Germinal center (tissue), 1 donor: ENCODE measurements around the gene EXTL1.

ENCODE experiments used
- DNase-seq: peaks from one replicate; pipeline ENCODE4 v3.0.0; 2012; ENCODE audit warnings: mixed read lengths, low spot score

The EXTL1 gene

DNA sequence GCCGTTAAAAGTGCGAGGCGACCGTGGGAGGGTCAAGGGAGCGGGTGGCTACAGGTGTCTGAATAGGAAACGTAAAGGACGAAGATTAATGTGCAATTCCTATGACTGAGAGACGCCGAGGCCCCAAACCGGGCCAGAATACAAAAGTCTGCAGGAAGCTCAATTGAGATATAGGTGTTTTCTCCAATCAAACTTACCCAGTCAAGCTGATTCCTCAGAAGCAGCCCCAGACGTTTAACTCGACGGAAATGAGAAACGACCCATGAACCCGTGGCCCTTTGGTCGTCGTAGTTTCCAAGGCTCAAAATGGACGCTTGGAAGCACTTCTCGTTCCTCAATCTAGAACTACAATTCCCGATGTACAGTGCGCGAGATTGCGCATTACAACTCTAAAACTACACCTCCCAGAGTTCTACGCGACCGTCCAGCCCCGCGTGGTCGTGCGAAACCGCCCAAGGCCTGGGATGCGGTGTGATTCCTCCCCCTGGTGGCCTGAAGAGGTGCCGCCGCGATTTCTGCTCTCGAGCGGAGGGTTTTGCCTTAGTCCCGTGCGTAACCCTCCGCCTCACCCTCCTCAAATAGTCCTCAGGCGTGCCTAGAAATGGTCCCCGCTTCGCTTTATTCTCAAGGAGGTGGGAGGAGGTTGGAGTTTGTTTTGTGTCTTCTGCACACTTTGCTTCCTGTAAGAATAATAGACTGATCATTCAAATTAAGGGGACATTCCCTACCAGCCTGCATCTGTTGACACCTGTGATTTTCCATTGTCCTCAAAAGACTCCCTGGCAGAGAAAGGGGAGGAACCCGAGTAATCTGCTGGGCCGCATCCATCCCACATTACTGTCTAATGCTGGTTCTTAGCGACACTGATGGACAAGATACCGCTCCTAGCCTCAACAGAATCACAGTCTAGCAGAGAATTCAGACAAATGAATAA lies 23.5 kb upstream of the EXTL1 start, which contains the start of gene PAFAH2:
PAFAH2 (minus strand) TSS at position 236 of the 934 bp plus-strand sequence. CDS start 7,247 bp downstream, outside the sequence.
- DNase-seq = peak; percentile 94

DNA sequence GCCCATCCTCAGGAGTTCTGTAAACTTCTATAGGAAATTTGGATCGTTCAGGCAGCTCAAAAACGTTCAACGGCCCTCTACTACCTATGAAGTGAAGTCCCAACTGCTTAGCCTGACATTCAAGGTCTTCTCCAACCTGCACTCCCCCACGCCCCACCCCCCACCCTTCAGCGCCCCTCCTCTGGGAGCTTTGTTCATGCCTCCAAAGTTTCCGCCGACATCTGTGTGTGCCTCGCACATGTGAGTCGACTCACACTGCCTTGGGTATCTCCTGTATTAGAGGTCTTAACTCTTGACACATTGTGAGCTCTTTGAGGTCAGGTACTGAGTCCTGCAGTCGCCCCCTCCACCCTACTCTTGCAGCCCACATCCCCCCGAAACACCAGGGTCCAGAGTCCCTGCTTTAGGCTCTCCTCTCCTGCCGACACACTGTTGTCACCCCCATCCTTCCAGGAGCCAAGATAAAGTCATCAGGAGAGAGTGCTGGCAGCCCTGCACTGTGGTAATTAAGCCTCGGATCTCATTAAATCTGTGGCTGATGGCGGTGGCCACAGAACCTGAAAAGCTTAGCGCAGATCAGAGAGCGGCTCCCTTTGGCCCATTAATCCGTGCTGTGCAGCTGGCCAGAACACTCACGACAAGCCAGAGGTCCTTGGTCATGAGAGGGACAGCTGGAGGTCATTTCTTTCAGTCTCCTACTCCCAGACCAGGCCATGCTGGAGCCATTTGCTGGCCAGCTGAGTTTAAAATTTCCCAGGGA lies 22.4 kb upstream of the EXTL1 start:
- DNase-seq = no peak

DNA sequence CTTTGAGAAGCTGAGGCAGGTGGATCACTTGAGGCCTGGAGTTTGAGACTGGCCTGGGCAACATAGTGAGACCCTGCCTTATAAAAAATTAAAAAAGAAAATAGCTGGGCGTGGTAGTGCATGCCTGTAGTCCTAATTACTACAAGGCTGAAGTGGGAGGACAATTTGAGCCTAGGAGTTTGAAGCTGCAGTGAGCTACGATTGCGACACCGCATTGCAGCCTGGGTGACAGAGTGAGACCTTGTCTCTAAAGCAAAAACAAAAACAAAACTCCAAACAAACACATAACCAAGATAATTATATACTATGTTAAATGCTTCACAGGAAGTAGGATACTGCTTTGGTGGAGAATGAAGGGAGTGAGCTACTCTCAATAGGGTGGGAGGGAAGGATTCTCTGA lies 18.3 kb upstream of the EXTL1 start:
- no peak for DNase-seq

DNA sequence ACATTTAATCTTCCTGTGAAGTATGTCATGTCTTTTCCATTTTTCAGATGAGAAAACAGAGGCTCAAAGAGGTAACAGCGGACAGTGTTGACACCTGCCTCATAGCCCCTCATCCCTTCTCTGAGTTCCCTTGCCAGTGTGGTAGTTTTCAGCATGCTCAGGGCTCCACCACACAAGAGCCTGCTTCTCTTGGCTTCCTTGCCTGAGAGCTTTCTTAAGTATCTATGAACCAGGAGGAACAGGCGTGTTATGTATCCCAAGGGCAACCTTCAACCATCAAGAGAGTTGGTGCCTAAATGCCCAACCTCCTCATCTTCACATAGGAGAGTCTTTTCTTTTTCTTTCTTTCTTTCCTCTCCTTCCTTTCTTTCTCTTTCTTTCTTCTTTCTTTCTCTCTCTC lies 17.8 kb upstream of the EXTL1 start:
- DNase-seq = no peak

DNA sequence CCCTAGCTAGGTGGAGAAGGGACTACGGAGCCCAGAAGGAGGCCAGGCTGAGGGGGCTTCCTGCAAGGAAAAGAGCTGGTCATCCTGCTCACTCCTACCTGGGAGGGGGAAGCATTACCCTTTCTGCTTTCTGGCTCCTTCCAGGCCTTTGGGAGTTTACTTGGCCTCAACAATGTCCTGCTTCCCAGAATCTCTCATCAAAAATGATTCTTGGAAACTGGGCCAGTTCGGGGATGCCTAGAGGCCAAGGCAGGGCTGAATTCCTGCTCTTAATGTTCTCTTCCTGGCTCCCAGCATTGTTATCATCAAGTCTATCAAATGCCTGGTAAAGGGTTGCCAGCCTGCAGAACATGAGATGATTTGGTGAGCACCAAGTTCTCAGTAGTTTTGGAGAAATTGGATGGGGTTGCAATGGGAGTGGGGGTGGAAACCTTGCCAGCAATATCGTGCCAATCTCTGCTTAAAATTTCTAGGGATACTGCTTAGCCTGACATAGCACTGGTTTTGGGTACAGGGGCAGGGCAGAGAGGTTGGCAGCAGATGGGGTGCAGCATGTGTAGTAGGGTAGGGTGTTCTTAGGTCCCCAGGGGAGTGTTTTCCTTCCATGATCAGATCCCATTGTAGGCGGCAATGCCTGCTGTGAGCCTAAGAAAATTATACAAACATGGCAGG lies 16.0 kb upstream of the EXTL1 start:
- DNase-seq = no peak

DNA sequence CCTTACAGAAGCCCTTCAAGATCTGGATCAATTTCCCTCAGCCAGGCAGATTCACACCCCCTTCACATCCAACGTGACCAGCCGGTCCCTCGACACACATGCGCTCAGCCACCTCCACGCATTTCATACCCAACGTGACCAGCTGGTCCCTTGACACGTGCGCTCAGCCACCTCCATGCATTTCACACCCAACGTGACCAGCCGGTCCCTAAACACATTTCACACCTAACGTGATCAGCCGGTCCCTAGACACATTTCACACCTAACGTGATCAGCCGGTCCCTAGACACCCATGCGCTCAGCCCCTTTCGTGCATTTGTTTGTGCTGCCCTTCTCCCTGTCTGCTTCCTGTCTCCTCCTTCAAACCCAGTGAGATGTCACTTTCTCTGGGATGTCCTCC lies 14.9 kb upstream of the EXTL1 start:
- no peak for DNase-seq

DNA sequence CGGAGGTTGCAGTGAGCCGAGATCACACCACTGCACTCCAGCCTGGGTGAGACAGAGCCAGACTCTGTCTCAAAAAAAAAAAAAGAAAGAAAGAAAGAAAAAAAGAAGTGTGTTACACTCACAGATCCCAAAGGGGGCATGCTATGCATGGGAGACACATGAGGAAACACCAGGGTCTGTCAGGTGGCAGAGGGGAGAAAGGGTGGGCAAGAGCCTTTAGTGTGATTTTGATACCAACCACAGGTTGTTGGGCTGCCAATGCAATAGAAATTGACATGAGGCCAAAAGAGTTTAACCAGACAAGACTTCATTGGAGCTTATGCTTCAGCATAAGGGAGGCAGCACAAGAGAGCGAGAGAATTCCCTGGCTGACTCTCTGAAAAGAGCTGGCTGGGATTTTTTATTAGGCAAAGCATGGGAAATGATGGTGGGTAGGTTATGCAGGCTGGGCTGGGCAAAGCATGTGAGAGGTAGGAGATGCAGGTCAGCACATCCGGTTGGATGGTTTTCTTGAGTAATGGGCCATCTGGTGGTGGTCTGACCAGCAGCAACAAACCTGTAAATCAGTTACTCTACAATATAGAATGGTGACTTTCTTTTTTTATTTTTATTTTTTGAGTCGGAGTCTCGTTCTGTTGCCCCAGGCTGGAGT lies 11.7 kb upstream of the EXTL1 start:
- DNase-seq = no peak

DNA sequence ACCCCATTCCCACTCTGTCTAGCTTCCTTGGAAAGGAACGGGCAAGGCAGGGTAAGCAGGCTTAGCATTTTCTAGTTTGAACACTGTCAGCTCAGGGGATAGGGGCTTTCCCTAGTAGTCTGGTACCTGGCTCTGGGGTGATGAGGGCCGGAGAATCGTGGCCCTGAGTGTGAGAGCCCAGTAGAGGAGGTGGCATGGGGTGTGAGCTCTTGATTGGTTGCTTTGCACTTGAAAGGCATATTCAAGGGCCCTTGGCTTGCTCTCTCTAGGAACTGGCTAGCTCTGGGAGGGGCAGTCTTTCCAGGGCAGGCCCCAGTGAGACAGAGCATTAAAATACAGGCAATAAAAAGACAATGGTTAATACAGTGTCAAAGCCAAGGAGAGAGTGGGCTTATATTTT lies 10.8 kb upstream of the EXTL1 start:
- no peak for DNase-seq

DNA sequence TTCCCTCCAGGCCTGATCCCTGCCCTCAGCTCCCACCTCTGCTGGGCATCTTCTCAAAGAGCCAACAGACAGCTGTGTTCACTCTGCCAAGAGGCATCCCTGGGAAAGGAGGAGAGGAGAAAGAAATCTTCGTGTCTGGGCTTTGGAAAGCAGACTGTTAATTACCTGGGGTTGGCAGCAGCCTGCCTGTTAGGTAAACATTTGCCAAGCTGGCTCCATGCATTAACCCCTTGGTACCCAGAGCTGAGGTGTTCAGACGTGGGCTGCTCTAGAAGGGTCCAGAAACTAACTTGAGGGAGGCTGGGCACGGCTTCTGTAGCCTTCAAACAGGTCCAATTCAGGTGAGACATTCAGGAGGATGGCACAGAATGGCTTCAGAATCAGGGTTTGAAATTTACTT lies 8.7 kb upstream of the EXTL1 start:
- no peak for DNase-seq

DNA sequence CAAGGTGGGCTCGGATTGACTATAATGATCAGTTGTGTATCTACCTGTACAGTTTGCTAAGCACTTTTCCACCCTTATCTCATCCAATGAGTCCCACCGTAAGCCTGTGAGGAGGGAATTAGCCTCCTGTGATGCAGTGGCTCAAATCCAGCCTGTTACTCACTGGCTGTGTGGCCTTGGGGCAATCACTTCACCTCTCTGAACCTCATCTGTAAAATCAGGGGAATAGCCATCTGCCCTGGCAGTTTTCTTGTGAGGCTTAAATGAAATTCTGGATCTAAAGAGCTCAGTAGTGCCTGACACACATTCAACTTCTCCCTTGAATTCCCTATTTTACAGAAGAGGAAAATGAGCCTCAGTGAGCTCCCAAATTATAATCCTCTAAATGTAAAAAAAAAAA lies 7.4 kb upstream of the EXTL1 start:
- no peak for DNase-seq

DNA sequence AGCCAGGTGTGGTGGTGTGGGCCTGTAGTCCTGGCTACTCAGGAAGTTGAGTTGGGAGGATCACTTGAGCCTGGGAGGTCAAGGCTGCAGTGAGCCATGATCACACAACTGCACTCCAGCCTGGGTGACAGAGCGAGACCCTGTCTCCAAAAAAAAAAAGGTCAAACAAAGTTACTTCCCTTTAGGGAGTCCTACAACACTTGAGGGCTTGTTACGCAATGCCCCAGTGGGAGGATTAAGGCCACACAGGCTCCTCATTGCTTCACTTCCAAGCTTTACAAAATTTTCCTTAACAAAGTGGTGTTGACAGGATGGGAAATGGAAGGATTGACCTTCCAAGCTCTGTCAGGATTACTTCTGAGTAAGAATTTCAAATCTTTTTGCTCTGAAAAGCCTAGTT lies 6.2 kb upstream of the EXTL1 start:
- DNase-seq = no peak

DNA sequence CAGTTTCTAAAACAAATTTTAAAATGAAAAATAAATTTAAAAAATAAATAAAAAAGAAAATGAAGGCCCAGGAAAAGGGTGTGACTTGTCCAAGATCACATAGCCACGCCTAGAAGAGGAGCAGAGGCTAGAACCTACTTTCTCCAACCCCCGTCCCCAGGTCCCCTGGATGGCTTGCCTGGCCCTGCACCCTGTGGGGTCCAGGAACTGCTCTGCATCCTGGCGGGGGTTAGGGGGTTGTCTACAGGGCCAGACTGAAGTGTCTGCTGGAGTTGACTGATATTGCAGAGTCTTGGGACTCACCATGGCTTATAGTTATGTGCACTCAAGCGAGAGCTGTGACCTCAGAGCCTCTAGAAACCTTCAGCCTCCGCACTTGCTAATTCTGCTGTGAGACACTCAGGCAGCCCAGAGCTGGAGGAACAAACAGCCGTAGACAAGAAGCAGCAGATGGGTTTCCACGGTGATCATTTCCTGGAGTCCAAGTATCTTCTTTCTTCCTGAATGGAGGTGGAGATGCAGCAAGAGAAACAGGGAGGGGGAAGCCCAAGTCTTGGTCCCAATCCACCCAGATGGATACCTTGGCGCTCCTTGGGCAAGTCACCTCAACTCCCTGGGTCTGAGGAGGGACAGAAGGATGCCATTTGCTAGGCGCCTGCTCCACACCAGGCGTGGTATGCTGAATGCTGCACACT lies 5.2 kb upstream of the EXTL1 start:
- DNase-seq = no peak

DNA sequence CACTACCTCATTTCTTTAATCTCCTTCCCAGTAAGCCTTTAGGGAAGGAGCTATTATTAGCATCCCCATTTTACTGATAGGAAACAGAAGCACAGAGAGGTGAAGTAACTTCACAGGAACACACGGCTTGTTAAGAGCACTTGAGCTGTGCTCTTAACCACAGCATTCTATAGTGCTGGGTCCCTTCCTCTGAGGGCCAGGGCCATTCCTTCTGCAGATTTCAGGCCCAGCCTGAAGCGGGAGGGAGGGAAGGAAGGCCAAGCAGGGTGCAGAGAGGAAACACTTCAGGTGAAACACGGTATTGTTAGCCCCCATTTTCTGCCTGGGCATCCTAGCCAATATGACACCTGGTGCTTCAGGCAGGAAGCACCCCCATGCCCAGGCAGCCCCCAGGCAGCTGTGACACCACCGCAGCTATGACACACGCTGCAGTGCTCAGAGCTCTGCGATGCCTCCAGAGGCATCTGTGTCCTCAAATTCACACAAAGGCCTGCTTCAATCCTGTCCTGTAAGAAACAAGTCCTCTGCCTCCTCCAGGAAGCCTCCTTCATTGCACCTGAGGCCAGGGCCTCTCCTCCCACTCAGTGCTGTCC lies 4.5 kb upstream of the EXTL1 start:
- DNase-seq = no peak

DNA sequence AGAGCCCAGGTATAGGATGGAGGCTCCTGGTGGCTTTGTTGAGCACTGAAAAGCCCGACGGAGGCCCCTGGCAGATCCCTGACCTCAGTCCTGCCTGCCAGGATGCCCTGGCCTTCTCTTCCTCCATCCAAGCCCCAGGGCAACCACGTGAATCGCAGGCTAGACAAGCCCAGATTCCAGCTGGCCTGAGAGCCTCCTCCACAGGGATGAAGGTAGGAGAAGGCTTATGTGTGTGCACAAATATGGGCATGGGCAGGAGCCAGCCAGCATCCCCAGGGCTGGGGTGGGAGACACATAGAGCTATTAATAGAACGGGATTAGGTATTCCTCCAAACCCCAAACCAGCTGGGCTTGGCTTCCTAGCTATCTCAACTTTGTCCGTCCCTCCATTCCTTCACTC lies 4.0 kb upstream of the EXTL1 start:
- no peak for DNase-seq

DNA sequence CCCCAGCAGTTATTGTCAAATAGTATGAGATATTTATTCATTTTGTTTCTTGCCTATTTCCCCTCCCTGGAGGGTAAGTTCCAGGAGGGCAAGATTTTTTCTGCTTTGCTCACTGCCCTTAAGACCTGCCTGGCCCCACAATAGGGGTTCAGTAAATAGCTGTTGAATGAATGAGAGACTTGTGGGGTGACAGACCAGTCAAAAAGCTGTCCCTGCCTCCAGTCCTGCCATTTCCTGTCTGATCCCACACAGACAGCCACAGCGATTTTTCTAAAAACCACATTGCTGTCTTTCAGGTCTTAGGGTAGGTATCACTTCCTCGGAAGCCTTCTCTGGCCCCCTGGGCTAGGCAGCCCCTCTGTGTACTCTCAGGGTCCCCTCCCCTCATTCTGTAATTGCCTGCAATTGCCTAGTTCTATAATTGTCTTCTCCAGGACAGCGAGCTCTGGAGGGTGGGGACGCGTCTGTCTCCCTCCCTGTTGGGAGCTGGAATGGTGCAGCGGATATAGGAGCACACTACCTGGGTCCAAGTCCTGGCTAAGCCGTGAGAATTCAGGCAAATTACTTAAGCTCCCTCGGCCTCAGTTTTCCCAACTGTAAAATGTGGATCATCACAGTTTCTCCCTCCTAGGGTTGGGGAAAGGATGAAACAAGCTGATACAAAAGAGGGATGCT lies 1.8 kb upstream of the EXTL1 start:
- DNase-seq = no peak

DNA sequence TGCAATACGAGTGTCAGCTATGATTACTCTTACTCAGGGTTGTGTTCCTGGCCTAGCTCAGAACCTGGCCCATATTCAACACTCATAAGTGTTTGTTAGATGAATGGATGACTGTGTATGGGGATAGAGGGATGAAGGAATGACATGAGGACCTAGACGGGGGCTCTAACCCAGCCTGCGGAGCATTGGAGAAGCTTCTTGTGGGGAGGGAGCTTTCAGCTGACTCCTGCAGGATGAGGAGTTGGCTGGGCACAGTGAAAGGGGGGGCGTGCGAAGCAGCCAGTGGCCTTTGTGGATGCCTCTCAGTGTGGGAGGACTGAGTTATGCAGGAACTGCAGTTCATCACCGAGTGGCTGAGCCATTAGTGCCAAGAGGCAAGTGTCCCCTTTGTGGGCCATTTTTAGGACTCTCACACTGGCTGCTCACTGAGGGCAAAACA lies 1.2 kb upstream of the EXTL1 start:
- no peak for DNase-seq

DNA sequence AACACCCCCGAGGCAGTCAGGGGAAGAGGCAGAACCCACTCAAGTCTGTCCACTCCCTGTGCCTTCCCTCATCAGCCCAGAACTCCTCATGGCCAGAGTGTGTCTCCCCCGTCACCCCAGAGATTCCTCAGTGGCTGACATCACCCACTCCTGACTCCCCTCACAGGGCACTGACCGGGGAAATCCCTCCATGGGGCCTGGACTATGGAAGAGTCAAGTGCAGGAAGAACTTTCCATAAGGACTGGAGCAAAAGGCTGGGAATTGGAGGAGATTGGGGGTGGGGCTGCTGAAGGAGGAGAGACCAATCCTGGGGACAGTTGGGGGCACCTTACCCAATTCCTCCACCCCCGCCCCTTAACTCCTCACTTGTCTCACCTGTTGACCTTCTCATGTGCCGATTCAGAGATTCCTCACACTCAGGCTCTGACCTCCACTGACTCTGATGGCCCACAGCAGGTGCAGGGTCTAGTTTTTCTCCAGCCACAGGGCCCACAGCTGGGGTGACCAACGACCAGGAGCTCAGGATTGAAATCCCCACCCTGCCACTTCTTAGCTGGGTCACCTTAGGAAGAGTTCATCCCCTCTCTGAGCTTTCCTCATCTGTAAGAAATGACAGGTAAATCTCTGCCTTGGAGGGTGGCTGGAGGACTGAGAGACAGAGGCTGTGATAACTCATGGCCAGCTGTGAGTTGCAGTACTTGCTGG lies 481 bp upstream of the EXTL1 start:
- no peak for DNase-seq

DNA sequence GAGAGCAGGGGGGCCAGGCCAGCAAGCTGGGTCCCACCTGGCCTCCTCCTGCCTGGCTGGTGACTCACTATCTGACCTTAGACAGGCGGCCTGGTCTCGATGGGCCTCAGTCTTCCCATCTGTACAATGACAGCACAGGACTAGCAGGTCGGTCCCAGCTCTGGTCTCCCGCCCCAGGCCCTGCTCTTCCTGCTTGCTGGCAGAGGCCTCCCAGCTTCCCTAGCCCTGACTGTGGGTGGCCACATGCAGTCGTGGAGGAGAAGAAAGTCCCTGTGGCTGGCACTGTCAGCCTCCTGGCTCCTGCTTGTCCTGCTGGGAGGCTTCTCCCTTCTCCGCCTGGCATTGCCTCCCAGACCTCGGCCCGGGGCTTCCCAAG lies 817 bp downstream of the EXTL1 start:
- no peak for DNase-seq

DNA sequence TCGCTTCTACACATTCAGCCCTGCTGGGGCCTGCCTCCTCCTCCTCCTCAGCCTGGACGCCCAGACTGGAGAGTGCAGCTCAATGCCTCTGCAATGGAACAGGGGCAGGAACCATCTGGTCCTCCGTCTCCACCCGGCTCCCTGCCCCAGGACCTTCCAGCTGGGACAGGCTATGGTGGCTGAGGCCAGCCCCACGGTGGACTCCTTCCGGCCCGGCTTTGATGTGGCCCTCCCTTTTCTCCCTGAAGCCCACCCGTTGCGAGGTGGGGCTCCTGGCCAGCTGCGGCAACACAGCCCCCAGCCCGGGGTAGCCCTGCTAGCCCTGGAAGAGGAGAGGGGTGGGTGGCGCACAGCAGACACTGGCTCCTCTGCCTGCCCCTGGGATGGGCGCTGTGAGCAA lies 1.4 kb downstream of the EXTL1 start:
- DNase-seq = no peak

DNA sequence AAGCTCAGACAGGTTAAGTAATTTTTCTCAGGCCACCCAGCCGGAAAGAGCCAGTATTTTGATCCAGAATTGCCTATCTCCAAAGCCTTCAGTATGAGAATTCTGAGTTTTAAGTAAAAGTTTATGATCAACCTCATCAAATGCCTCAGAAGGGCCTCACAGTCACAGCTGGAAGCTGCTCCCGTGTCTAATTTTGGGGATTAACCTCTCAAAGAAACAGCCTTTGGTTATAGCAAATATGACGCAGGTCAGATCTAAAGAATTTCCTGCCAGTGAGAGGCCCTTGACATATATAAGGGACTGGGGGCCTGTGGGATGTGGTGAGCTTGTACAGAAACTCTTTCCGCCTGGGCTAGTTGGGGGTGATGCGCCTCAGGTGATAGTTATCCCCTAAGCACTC lies 2.3 kb downstream of the EXTL1 start:
- DNase-seq = no peak
